ENCODE results near the gene PGBD5. TPM values are rescaled to one million over a fixed set of nuclear protein-coding genes. Genes with fewer than 3 reads are reported as not detected.

Gene PGBD5
- total RNA-seq, 1 donor, result not detected

GRCh38 chr1:230375780-230376179, 50.4 kb downstream of the PGBD5 start:
- no peak for DNase-seq (ENCODE audit: low read depth)
- H3K4me3 ChIP-seq (ENCODE audit: low read depth, low read length), result no peak overlapping the region
- TF ChIP-seq CTCF (IDR thresholded peaks at IDR 0.05; ENCODE audit: insufficient read depth, low read length), result no peak

GRCh38 chr1:230375147-230375546, 51.0 kb downstream of the PGBD5 start:
- TF ChIP-seq CTCF (IDR thresholded peaks at IDR 0.05; ENCODE audit: insufficient read depth, low read length), result no peak
- H3K4me3 ChIP-seq (ENCODE audit: low read depth, low read length), result no peak overlapping the region
- no peak for DNase-seq (ENCODE audit: low read depth)

- TF ChIP-seq CTCF (IDR thresholded peaks at IDR 0.05; ENCODE audit: insufficient read depth, low read length), result no peak
- no peak overlapping the region for H3K4me3 ChIP-seq (ENCODE audit: low read depth, low read length)
- no peak for DNase-seq (ENCODE audit: low read depth)
These were observed 54.0 kb downstream of the PGBD5 start for GRCh38 chr1:230371923-230372703.

GRCh38 chr1:230370109-230370508, 56.0 kb downstream of the PGBD5 start:
- TF ChIP-seq CTCF (IDR thresholded peaks at IDR 0.05; ENCODE audit: insufficient read depth, low read length), result no peak
- H3K4me3 ChIP-seq (ENCODE audit: low read depth, low read length), result no peak overlapping the region
- no peak for DNase-seq (ENCODE audit: low read depth)

GRCh38 chr1:230368871-230369270, 57.3 kb downstream of the PGBD5 start:
- H3K4me3 ChIP-seq (ENCODE audit: low read depth, low read length), result no peak overlapping the region
- no peak for DNase-seq (ENCODE audit: low read depth)
- TF ChIP-seq CTCF (IDR thresholded peaks at IDR 0.05; ENCODE audit: insufficient read depth, low read length), result no peak

- no peak for DNase-seq (ENCODE audit: low read depth)
- no peak overlapping the region for H3K4me3 ChIP-seq (ENCODE audit: low read depth, low read length)
- TF ChIP-seq CTCF (IDR thresholded peaks at IDR 0.05; ENCODE audit: insufficient read depth, low read length), result no peak
These were observed 57.8 kb downstream of the PGBD5 start for GRCh38 chr1:230368363-230368762.

GRCh38 chr1:230366504-230366915, 59.6 kb downstream of the PGBD5 start:
- no peak for DNase-seq (ENCODE audit: low read depth)
- no peak for TF ChIP-seq CTCF (IDR thresholded peaks at IDR 0.05; ENCODE audit: insufficient read depth, low read length)
- H3K4me3 ChIP-seq (ENCODE audit: low read depth, low read length), result no peak overlapping the region

Data from fibroblast of the aortic adventitia (primary cell).